HuH-7.5 (cell line): ENCODE data around the gene SLC5A4.
"Not testable (repeated sequence)": the region's sequence is repeated elsewhere in the genome, so short reads cannot be mapped to it uniquely, and the experiment has no call there.

Experiments used
- DNase-seq: peaks from one replicate; pipeline ENCODE4 v3.0.0; 2011; ENCODE audit warnings: low spot score

SLC5A4 gene

GRCh38 chr22:32255217-32255616, at the start of gene SLC5A4:
Gene SLC5A4 (minus strand): TSS chr22:32255347. CDS start chr22:32255329, 18 bp downstream.
- DNase-seq: no peak

- not testable (repeated sequence) for DNase-seq
These were observed 38.8 kb upstream of the SLC5A4 start for GRCh38 chr22:32293921-32294320.

GRCh38 chr22:32286290-32286840, 31.2 kb upstream of the SLC5A4 start:
- no peak for DNase-seq

- no peak for DNase-seq
These were observed 25.9 kb upstream of the SLC5A4 start for GRCh38 chr22:32281072-32281471.

- not testable (repeated sequence) for DNase-seq
These were observed 20.2 kb upstream of the SLC5A4 start for GRCh38 chr22:32275353-32275752.

- DNase-seq: no peak
These were observed 16.2 kb upstream of the SLC5A4 start for GRCh38 chr22:32271389-32271788.

GRCh38 chr22:32270641-32271369, 15.7 kb upstream of the SLC5A4 start:
- DNase-seq: no peak

- DNase-seq: no peak
These were observed 14.2 kb upstream of the SLC5A4 start for GRCh38 chr22:32269316-32269715.

GRCh38 chr22:32267011-32267410, 11.9 kb upstream of the SLC5A4 start:
- no peak for DNase-seq

GRCh38 chr22:32265882-32266767, 11.0 kb upstream of the SLC5A4 start:
- peak; percentile 64 for DNase-seq

- not testable (repeated sequence) for DNase-seq
These were observed 8.5 kb upstream of the SLC5A4 start for GRCh38 chr22:32263678-32264077.

- DNase-seq: no peak
These were observed 6.2 kb upstream of the SLC5A4 start for GRCh38 chr22:32261306-32261705.

GRCh38 chr22:32258791-32259190, 3.6 kb upstream of the SLC5A4 start:
- no peak for DNase-seq

GRCh38 chr22:32255726-32256125, 579 bp upstream of the SLC5A4 start:
- no peak for DNase-seq

- DNase-seq: no peak
These were observed 5.9 kb downstream of the SLC5A4 start for GRCh38 chr22:32249231-32249630.

GRCh38 chr22:32248276-32248675, 6.9 kb downstream of the SLC5A4 start:
- no peak for DNase-seq

- DNase-seq: no peak
These were observed 9.0 kb downstream of the SLC5A4 start for GRCh38 chr22:32246166-32246565.

GRCh38 chr22:32245042-32245441, 10.1 kb downstream of the SLC5A4 start:
- DNase-seq: peak; percentile 33

GRCh38 chr22:32244547-32244946, 10.6 kb downstream of the SLC5A4 start:
- no peak for DNase-seq

- no peak for DNase-seq
These were observed 14.7 kb downstream of the SLC5A4 start for GRCh38 chr22:32240461-32240860.

GRCh38 chr22:32237906-32238305, 17.2 kb downstream of the SLC5A4 start:
- DNase-seq: no peak

GRCh38 chr22:32236970-32237369, 18.2 kb downstream of the SLC5A4 start:
- no peak for DNase-seq

GRCh38 chr22:32233091-32233490, 22.1 kb downstream of the SLC5A4 start:
- DNase-seq: no peak
